Urothelium cell line (cell line): ENCODE results near the gene SLC43A3.

Experiments used
- DNase-seq: peaks from one replicate; pipeline ENCODE4 v3.0.0; 2011; ENCODE audit warnings: low spot score, mixed read lengths
- FAIRE-seq: peaks from 2 replicates; lab custom pipeline; 2011; peaks lifted over from hg19 to GRCh38; lab: Jason Lieb, UNC

Gene SLC43A3

GRCh38 chr11:57360991-57361390 lies 65.9 kb downstream of the SLC43A3 start:
- no peak for DNase-seq
- FAIRE-seq: no peak

DNA sequence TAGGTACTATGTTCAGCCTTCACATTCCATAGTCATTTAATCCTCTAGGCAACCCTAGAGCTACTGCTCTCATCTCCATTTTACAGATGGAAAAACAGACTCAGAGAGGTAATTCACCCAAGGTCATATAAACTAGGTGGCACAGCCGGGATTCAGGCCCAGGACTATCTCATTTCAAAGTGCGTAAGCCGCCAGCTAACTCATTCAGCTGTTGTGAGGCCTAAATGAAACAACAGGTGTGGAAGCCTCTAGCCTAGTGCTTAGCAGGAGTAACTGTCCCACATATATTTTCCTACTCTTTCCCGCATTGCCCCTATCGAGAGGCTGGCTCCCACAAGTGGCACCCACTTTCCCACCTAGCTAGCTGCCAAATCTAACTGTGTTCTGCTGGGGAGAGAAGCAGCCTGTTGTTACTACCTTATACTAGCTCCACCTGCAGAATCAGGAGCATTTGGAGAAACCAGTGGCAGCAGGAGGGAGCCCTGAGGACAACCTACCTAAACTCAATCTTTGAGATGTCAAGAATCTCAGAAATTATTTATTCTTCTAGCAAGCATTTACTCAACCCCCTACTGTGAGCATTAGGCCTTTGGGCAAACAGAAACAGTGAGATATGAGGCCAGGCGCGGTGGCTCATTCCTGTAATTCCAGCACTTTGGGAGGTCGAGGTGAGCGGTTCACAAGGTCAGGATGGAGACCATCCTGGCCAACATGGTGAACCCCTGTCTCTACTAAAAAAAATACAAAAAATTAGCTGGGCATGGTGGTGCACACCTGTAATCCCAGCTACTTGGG lies 66.8 kb downstream of the SLC43A3 start:
- no peak for FAIRE-seq

DNA sequence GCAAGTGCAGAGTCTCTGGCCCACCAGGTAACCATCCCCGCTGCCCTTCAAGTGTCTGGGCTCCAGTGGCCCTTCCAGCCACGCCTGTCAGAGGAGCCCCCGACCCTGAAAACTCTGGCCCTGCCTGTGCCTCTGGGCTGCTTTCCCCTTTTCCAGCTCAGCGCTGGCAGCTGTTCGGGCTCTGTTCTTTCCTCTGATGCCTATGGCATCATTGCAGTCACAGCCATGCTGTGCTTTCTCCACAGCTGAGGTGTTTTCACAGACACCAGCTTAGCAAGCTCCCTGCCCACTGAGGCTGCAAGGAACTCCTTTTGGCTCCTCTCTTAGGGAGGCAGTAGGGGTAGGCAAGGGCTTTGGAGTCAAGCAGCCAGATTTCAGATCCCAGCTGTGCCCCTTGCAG lies 67.5 kb downstream of the SLC43A3 start:
- FAIRE-seq (no peak), DNase-seq (no peak)

More for the DNA sequence above, 66.8 kb downstream of the SLC43A3 start:
- no peak for DNase-seq

DNA sequence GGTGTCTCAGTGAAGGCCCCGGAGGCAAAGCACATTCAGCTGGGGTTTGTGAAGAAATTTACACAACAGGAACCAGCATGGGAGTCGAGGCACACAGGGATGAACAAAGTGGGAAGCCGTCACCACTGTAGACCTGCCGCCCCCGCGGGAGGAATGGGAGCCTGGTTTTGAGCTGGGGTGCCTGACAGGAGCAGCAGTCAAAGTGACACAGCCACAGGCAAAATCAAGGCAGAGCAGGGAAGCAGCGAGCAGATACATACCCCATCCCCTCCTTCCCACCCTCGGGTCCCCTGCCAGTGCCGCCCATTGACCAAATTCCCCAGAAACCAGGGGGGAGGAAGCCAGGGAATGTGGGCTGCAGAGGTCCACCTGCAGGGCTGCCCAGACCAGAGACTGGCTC lies 67.9 kb downstream of the SLC43A3 start:
- DNase-seq (no peak), FAIRE-seq (no peak)

DNA sequence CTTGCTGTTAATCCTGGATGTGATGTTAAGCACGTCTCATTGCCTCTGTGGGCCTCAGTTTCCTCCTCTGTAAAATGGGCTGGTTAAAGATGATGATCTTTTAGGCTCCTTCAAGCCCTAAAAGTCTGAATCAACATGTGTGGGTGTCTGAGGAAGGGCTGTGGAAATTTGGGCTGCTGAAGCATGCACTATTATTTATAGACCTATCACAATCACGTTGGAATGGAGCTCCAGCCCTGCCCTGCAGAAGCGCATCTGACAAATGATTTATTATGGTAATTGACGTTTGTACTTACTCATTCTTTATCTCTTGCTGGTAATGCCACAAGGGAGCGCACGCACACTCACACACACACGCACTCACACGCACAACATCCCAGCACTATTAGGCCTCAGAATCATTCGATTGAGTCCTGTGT lies 68.4 kb downstream of the SLC43A3 start:
- no peak for DNase-seq
- no peak for FAIRE-seq

DNA sequence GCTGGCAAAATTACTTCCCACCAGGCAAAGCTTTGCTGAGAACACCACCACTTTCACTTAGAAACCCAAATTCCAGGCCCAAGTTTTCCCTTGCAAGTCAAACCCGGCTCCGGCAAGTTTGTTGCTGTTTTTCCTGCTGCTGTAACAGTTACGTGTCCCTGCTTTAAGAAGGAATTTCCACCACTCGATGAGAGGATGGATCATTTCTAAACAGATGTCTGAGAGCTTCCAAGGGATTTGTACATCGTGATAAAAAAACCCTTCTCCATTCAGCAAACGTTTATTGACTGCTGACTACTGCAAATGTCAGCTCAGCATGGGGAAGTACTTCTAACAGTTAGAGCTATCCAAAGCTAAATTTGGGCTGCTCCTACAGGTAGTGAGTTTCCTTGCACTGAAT lies 69.1 kb downstream of the SLC43A3 start:
- no peak for FAIRE-seq
- no peak for DNase-seq

GRCh38 chr11:57357310-57357709 lies 69.6 kb downstream of the SLC43A3 start:
- no peak for FAIRE-seq
- no peak for DNase-seq
